ENCODE measurements around the gene OGFOD2. TPM values are rescaled to one million over a fixed set of nuclear protein-coding genes. Genes with fewer than 3 reads are reported as not detected.

OGFOD2 gene
- total and polyA plus RNA-seq, 9 of the 15 experiments (the other 6 are each of a cell fraction or from before 2014, with no cell fraction given): 1.4 to 111 (median 18.5) TPM

- TF ChIP-seq HOMEZ (CRISPR knock-in tag; IDR thresholded peaks at IDR 0.05) (no peak), ZBTB17 (CRISPR knock-in tag; IDR thresholded peaks at IDR 0.05) (peak; percentile 21; the same call in 1 of the 2 replicates), FOXK1 (CRISPR knock-in tag; IDR thresholded peaks at IDR 0.05; ENCODE audit: borderline replicate concordance) (0 out of 2 replicates have a peak, but pooled peaks have one; percentile 17), DEAF1 (CRISPR knock-in tag; IDR thresholded peaks at IDR 0.05) (no peak), POU5F1 (IDR thresholded peaks at IDR 0.05; ENCODE audit: borderline replicate concordance, low read depth, low read length, partially characterized antibody) (peak; percentile 49), MBD1 (CRISPR knock-in tag; IDR thresholded peaks at IDR 0.05) (no peak), PTTG1 (tag; IDR thresholded peaks at IDR 0.05; ENCODE audit: low read depth) (no peak), ZBTB5 (IDR thresholded peaks at IDR 0.05) (no peak), DLX4 (CRISPR knock-in tag; IDR thresholded peaks at IDR 0.05) (no peak), ZBTB9 (CRISPR knock-in tag; IDR thresholded peaks at IDR 0.05) (no peak), ZNF384 (IDR thresholded peaks at IDR 0.05; ENCODE audit: low read depth, low read length) (no peak), CREB3L1 (IDR thresholded peaks at IDR 0.05; ENCODE audit: borderline replicate concordance, low read depth) (peak; percentile 81), SMAD3 (CRISPR knock-in tag; conservative IDR thresholded peaks at IDR 0.05) (no peak), ZBED1 (IDR thresholded peaks at IDR 0.05) (no peak), HOXB6 (CRISPR knock-in tag; IDR thresholded peaks at IDR 0.05; ENCODE audit: borderline replicate concordance) (no peak), ZNF23 (CRISPR knock-in tag; IDR thresholded peaks at IDR 0.05) (no peak)
Measured at GRCh38 chr12:122974892-122975789, at the start of gene OGFOD2 (continued).

All from K562 (cell line).